HEK293 (cell line): ENCODE results near the gene ANTXR2.

ENCODE experiments used
- CTCF ChIA-PET: fragments of 350-600 bp; formaldehyde crosslinking; extraction: SDS; loops from one replicate; lab custom pipeline; 2021; ENCODE audit warnings: antibody characterized with exemption; lab: Yijun Ruan, JAX
- POLR2A ChIA-PET: fragments of 300-600 bp; formaldehyde crosslinking; extraction: SDS; loops from one replicate; lab custom pipeline; 2020; ENCODE audit warnings: antibody characterized with exemption, inconsistent platforms; lab: Yijun Ruan, JAX
- H3K27ac ChIP-seq: fragments of 200-500 bp; sonication (Bioruptor generic); 2 replicates; pipeline ENCODE4 v1.5.1; 2014; ENCODE audit warnings: low read depth, low read length, control low read depth, inconsistent platforms; ENCODE audit errors: extremely low read depth
- H3K36me3 ChIP-seq, 2 experiments: fragments of 200-500 bp in 1 of 2; sonication (Bioruptor generic) in 1 of 2; 1 replicate in 1 of 2; 2 replicates in 1 of 2; pipeline ENCODE4 v1.5.1; 2014 to 2017; ENCODE audit warnings: inconsistent platforms in 2 of 2, low read length in 2 of 2; ENCODE audit not compliant: control insufficient read depth in 2 of 2, insufficient read depth in 1 of 2
- H3K4me1 ChIP-seq: fragments of 200-500 bp; sonication (Bioruptor generic); 2 replicates; pipeline ENCODE4 v1.5.1; 2014; ENCODE audit warnings: mild to moderate bottlenecking, low read length, inconsistent platforms; ENCODE audit not compliant: control insufficient read depth, insufficient read depth
- H3K4me3 ChIP-seq: 2 replicates; pipeline ENCODE4 v1.5.1; 2011; ENCODE audit warnings: low read depth, mild to moderate bottlenecking, control low read depth, low read length, moderate library complexity
- H3K9me3 ChIP-seq: fragments of 200-500 bp; sonication (Bioruptor generic); 2 replicates; pipeline ENCODE4 v1.5.1; 2014; ENCODE audit warnings: low read depth, low read length, inconsistent platforms; ENCODE audit not compliant: control insufficient read depth, insufficient read depth
- GLIS1 ChIP-seq: fragments of 450-650 bp; formaldehyde crosslinking; IDR thresholded peaks from 2 replicates; pipeline ENCODE4 v1.5.1; 2016; ENCODE audit warnings: missing biosample characterization, missing genetic modification characterization
- HOXA7 ChIP-seq: sonication (generic); formaldehyde crosslinking; IDR thresholded peaks from 2 replicates; pipeline ENCODE4 v1.8.1; 2022; ENCODE audit warnings: missing genetic modification reagents, borderline replicate concordance
- KLF17 ChIP-seq: fragments of 450-650 bp; formaldehyde crosslinking; IDR thresholded peaks from 2 replicates; pipeline ENCODE4 v1.5.1; 2016; ENCODE audit warnings: missing biosample characterization, missing genetic modification characterization
- SCRT2 ChIP-seq: fragments of 450-650 bp; formaldehyde crosslinking; IDR thresholded peaks from 2 replicates; pipeline ENCODE4 v1.5.1; 2016; ENCODE audit warnings: missing biosample characterization, missing genetic modification characterization
- ZBTB10 ChIP-seq: fragments of 450-650 bp; formaldehyde crosslinking; IDR thresholded peaks from 2 replicates; pipeline ENCODE4 v1.5.1; 2016; ENCODE audit warnings: missing biosample characterization, missing genetic modification characterization
- ZBTB11 ChIP-seq: fragments of 450-650 bp; formaldehyde crosslinking; conservative IDR thresholded peaks from 2 replicates; pipeline ENCODE4 v1.5.1; 2016; ENCODE audit warnings: low read depth, missing biosample characterization, missing genetic modification characterization
- ZFHX2 ChIP-seq: fragments of 450-650 bp; formaldehyde crosslinking; conservative IDR thresholded peaks from 2 replicates; pipeline ENCODE4 v1.5.1; 2016; ENCODE audit warnings: missing biosample characterization, missing genetic modification characterization
- ZNF112 ChIP-seq: fragments of 450-650 bp; formaldehyde crosslinking; IDR thresholded peaks from 2 replicates; pipeline ENCODE4 v1.5.0; 2017; ENCODE audit warnings: missing biosample characterization, missing genetic modification characterization
- ZNF121 ChIP-seq: fragments of 450-650 bp; formaldehyde crosslinking; IDR thresholded peaks from 2 replicates; pipeline ENCODE4 v1.5.1; 2016; ENCODE audit warnings: missing biosample characterization, missing genetic modification characterization
- ZNF132 ChIP-seq: fragments of 450-650 bp; formaldehyde crosslinking; IDR thresholded peaks from 2 replicates; pipeline ENCODE4 v1.5.1; 2017; ENCODE audit warnings: missing biosample characterization, missing genetic modification characterization, borderline replicate concordance
- ZNF2 ChIP-seq: fragments of 450-650 bp; formaldehyde crosslinking; IDR thresholded peaks from 2 replicates; pipeline ENCODE4 v1.5.1; 2016; ENCODE audit warnings: missing biosample characterization, missing genetic modification characterization
- ZNF239 ChIP-seq: fragments of 450-650 bp; formaldehyde crosslinking; IDR thresholded peaks from 2 replicates; pipeline ENCODE4 v1.5.1; 2016; ENCODE audit warnings: missing biosample characterization, missing genetic modification characterization
- ZNF274 ChIP-seq, 2 experiments: fragments of 200-500 bp in 1 of 2; fragments of 450-650 bp in 1 of 2; sonication (Bioruptor generic) in 1 of 2; formaldehyde crosslinking in 1 of 2; IDR thresholded peaks; 2 replicates each; pipeline versions ENCODE4 v1.5.1 to v1.6.1; 2014 to 2016; ENCODE audit warnings: borderline replicate concordance in 1 of 2, inconsistent platforms in 1 of 2, low read length in 1 of 2, missing biosample characterization in 1 of 2, missing genetic modification characterization in 1 of 2
- ZNF335 ChIP-seq: fragments of 450-650 bp; formaldehyde crosslinking; conservative IDR thresholded peaks from 2 replicates; pipeline ENCODE4 v1.5.1; 2016; ENCODE audit warnings: missing biosample characterization, missing genetic modification characterization
- ZNF366 ChIP-seq: fragments of 450-650 bp; formaldehyde crosslinking; conservative IDR thresholded peaks from 2 replicates; pipeline ENCODE4 v1.5.1; 2016; ENCODE audit warnings: missing biosample characterization, missing genetic modification characterization
- ZNF404 ChIP-seq: fragments of 450-650 bp; formaldehyde crosslinking; IDR thresholded peaks from 2 replicates; pipeline ENCODE4 v1.5.1; 2017; ENCODE audit warnings: missing biosample characterization, missing genetic modification characterization
- ZNF488 ChIP-seq: fragments of 450-650 bp; formaldehyde crosslinking; IDR thresholded peaks from 2 replicates; pipeline ENCODE4 v1.5.1; 2016; ENCODE audit warnings: missing biosample characterization, missing genetic modification characterization
- ZNF510 ChIP-seq: fragments of 450-650 bp; formaldehyde crosslinking; IDR thresholded peaks from 2 replicates; pipeline ENCODE4 v1.5.1; 2018; ENCODE audit warnings: mild to moderate bottlenecking, missing genetic modification characterization, missing biosample characterization; ENCODE audit not compliant: insufficient replicate concordance
- ZNF530 ChIP-seq: fragments of 450-650 bp; formaldehyde crosslinking; IDR thresholded peaks from 2 replicates; pipeline ENCODE4 v1.5.1; 2016; ENCODE audit warnings: low read depth, missing biosample characterization, missing genetic modification characterization
- ZNF580 ChIP-seq: fragments of 450-650 bp; formaldehyde crosslinking; IDR thresholded peaks from 2 replicates; pipeline ENCODE4 v1.5.1; 2016; ENCODE audit warnings: missing biosample characterization, missing genetic modification characterization
- ZNF624 ChIP-seq: fragments of 450-650 bp; formaldehyde crosslinking; IDR thresholded peaks from 2 replicates; pipeline ENCODE4 v1.5.1; 2017; ENCODE audit warnings: missing biosample characterization, missing genetic modification characterization
- ZNF660 ChIP-seq: fragments of 450-650 bp; IDR thresholded peaks from 2 replicates; pipeline ENCODE4 v1.5.1; 2018; ENCODE audit warnings: missing biosample characterization, mild to moderate bottlenecking, missing genetic modification characterization
- ZNF670 ChIP-seq: fragments of 450-650 bp; formaldehyde crosslinking; IDR thresholded peaks from 2 replicates; pipeline ENCODE4 v1.5.1; 2016; ENCODE audit warnings: missing biosample characterization, missing genetic modification characterization, low read depth
- ZNF677 ChIP-seq: fragments of 450-650 bp; IDR thresholded peaks from 2 replicates; pipeline ENCODE4 v1.5.0; 2018; ENCODE audit warnings: missing biosample characterization, mild to moderate bottlenecking, missing genetic modification characterization, moderate library complexity
- ZNF768 ChIP-seq: fragments of 450-650 bp; formaldehyde crosslinking; IDR thresholded peaks from 2 replicates; pipeline ENCODE4 v1.5.1; 2018; ENCODE audit warnings: missing biosample characterization, mild to moderate bottlenecking, missing genetic modification characterization
- ZNF776 ChIP-seq: fragments of 450-650 bp; formaldehyde crosslinking; IDR thresholded peaks from 2 replicates; pipeline ENCODE4 v1.5.0; 2017; ENCODE audit warnings: missing biosample characterization, missing genetic modification characterization, borderline replicate concordance
- ZSCAN4 ChIP-seq: fragments of 450-650 bp; formaldehyde crosslinking; IDR thresholded peaks from 2 replicates; pipeline ENCODE4 v1.5.1; 2017; ENCODE audit warnings: missing biosample characterization, missing genetic modification characterization
- ZXDB ChIP-seq: fragments of 450-650 bp; formaldehyde crosslinking; IDR thresholded peaks from 2 replicates; pipeline ENCODE4 v1.5.1; 2016; ENCODE audit warnings: missing biosample characterization, missing genetic modification characterization

The ANTXR2 gene

GRCh38 chr4:79948739-79949138, 124.3 kb downstream of the ANTXR2 start (continued):
- no peak for TF ChIP-seq ZNF2 (tag by site-specific recombination)
- TF ChIP-seq ZNF488: no peak
- no peak for TF ChIP-seq ZNF530 (tag by site-specific recombination)
- no peak for TF ChIP-seq ZNF768 (tag by site-specific recombination)
- TF ChIP-seq ZSCAN4 (tag by site-specific recombination): no peak
- TF ChIP-seq ZNF239 (tag by site-specific recombination): no peak
- TF ChIP-seq ZNF274 (IDR thresholded peaks at IDR 0.05; ENCODE audit: low read length): no peak
- TF ChIP-seq ZNF274 (tag by site-specific recombination; IDR thresholded peaks at IDR 0.05; ENCODE audit: borderline replicate concordance): no peak
- TF ChIP-seq ZNF677 (tag by site-specific recombination): no peak
- TF ChIP-seq SCRT2 (tag by site-specific recombination): no peak
- TF ChIP-seq ZNF624 (tag by site-specific recombination): no peak

- TF ChIP-seq ZNF132 (tag by site-specific recombination) (no peak), ZBTB11 (tag by site-specific recombination) (no peak), ZNF112 (tag by site-specific recombination) (no peak), ZNF510 (tag by site-specific recombination) (no peak), KLF17 (tag by site-specific recombination) (no peak), HOXA7 (CRISPR knock-in tag) (no peak), ZFHX2 (no peak), ZNF580 (tag by site-specific recombination) (no peak), ZBTB10 (tag by site-specific recombination) (no peak), ZNF404 (tag by site-specific recombination) (no peak), ZXDB (no peak), ZNF121 (tag by site-specific recombination) (no peak), ZNF670 (no peak), ZNF335 (tag by site-specific recombination) (no peak), GLIS1 (tag by site-specific recombination) (no peak), ZNF660 (no peak), ZNF366 (no peak), ZNF776 (no peak)
- TF ChIP-seq, all 188 proteins: peak for 0
- Histone ChIP-seq H3K36me3 (no peaks in the 10 kb centered on the region), H3K4me1 (no peaks in the 10 kb centered on the region), H3K4me3 (no peak overlapping the region), H3K27ac (no peak overlapping the region), H3K9me3 (no peaks in the 10 kb centered on the region)
- ChIA-PET CTCF (interaction anchor here (0.5 kb wide), 1 partner anchor 206 kb away, joined by 4 read pairs; no protein-coding TSS in a partner anchor), POLR2A (no interaction called here)
Measured at GRCh38 chr4:79948261-79948660, 124.8 kb downstream of the ANTXR2 start.
